Astrocyte of the cerebellum (primary cell): ENCODE measurements around the gene ATP6V1E1.
A peak's percentile ranks its signal among the peaks of the same experiment; 100 is the strongest.
"Not testable (repeated sequence)": the region's sequence is repeated elsewhere in the genome, so short reads cannot be mapped to it uniquely, and the experiment has no call there.

ENCODE experiments used
- DNase-seq: peaks from one replicate; pipeline ENCODE4 v3.0.0-alpha.2; 2011; ENCODE audit warnings: low read depth
- H3K4me3 ChIP-seq: 2 replicates; pipeline ENCODE4 v1.5.1; 2011; ENCODE audit warnings: mild to moderate bottlenecking, low read depth, low read length, moderate library complexity
- CTCF ChIP-seq: IDR thresholded peaks from 2 replicates; pipeline ENCODE4 v1.5.1; 2012; ENCODE audit warnings: low read length, low read depth, moderate library complexity, mild to moderate bottlenecking; ENCODE audit errors: missing control alignments
- in situ Hi-C: cut with HindIII; loops from 2 replicates; pipeline ENCODE4 v1.10.0; 2017; ENCODE audit warnings: low sequenced_read_pairs

Gene ATP6V1E1

GRCh38 chr22:17570851-17571631 is 57.5 kb downstream of the ATP6V1E1 start:
- peak overlapping the region; percentile 19 for H3K4me3 ChIP-seq
- in situ Hi-C loops, result no loop called here
- peak; percentile 64 for DNase-seq
- TF ChIP-seq CTCF, result no peak

- no peak for TF ChIP-seq CTCF
- no peak for DNase-seq
- peak overlapping the region; percentile 19 for H3K4me3 ChIP-seq
- in situ Hi-C loops, result no loop called here
Observed at GRCh38 chr22:17569971-17570511, 58.5 kb downstream of the ATP6V1E1 start.

- no peak for DNase-seq
- no peak overlapping the region for H3K4me3 ChIP-seq
- in situ Hi-C loops, result no loop called here
- no peak for TF ChIP-seq CTCF
Observed at GRCh38 chr22:17566776-17567175, 61.8 kb downstream of the ATP6V1E1 start.

GRCh38 chr22:17566016-17566687 is 62.4 kb downstream of the ATP6V1E1 start:
- in situ Hi-C loops, H3K4me3 ChIP-seq, DNase-seq: not testable (repeated sequence)

- DNase-seq, result no peak
- in situ Hi-C loops, result no loop called here
- peak; percentile 15 for TF ChIP-seq CTCF
- H3K4me3 ChIP-seq, result no peak overlapping the region
Observed at GRCh38 chr22:17563936-17564391, 64.6 kb downstream of the ATP6V1E1 start.

GRCh38 chr22:17562906-17563870 is 65.4 kb downstream of the ATP6V1E1 start, which contains the start of gene SLC25A18:
Gene SLC25A18 (plus strand): TSS chr22:17563498. CDS start chr22:17579945, 16,447 bp downstream.
- in situ Hi-C loops, result no loop called here
- no peak within 1 kb of the TSS for H3K4me3 ChIP-seq
- TF ChIP-seq CTCF, result peak; percentile 31
- DNase-seq, result no peak
